PC-9 (cell line): ENCODE data around the gene C3orf33.

ENCODE experiments used
- EZH2 ChIP-seq: fragments of 200-600 bp; sonication (generic); IDR thresholded peaks from 2 replicates; pipeline ENCODE4 v1.8.0; 2017; ENCODE audit warnings: antibody characterized with exemption, low read depth
- TF ChIP-seq, protein P1 (sequence below): fragments of 200-600 bp; sonication (generic); conservative IDR thresholded peaks from 2 replicates; pipeline ENCODE4 v1.6.1; 2017; ENCODE audit warnings: mixed run types, antibody characterized with exemption, mild to moderate bottlenecking, moderate library complexity

DNA sequence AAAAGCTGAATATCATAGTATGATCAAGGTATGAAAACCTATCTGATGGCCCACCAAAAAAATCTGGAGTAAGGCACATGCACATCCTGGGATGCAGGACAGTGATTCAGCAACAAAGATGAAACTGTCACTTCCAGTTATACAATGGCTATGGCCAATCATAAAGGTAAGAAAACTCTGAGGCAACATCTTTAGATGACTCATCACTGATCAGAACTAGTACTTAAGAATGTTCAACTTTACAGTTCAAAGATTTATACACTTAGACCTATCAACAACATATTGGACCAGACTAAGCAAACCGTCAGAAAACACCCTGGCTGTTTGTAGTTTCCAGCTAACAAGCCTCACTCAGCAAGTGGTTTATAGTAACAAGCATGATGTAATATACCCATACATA, 39.9 kb downstream of the C3orf33 start:
- TF ChIP-seq, protein P1, sequence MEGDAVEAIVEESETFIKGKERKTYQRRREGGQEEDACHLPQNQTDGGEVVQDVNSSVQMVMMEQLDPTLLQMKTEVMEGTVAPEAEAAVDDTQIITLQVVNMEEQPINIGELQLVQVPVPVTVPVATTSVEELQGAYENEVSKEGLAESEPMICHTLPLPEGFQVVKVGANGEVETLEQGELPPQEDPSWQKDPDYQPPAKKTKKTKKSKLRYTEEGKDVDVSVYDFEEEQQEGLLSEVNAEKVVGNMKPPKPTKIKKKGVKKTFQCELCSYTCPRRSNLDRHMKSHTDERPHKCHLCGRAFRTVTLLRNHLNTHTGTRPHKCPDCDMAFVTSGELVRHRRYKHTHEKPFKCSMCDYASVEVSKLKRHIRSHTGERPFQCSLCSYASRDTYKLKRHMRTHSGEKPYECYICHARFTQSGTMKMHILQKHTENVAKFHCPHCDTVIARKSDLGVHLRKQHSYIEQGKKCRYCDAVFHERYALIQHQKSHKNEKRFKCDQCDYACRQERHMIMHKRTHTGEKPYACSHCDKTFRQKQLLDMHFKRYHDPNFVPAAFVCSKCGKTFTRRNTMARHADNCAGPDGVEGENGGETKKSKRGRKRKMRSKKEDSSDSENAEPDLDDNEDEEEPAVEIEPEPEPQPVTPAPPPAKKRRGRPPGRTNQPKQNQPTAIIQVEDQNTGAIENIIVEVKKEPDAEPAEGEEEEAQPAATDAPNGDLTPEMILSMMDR: no peak
- TF ChIP-seq EZH2: no peak
